Liver (tissue), 9 donors: ENCODE data around the gene HSPA1B. TPM values are rescaled to one million over a fixed set of nuclear protein-coding genes. Genes with fewer than 3 reads are reported as not detected.
A peak's percentile ranks its signal among the peaks of the same experiment; 100 is the strongest.

Experiments
- DNase-seq: peaks from one replicate; pipeline ENCODE4 v3.0.0-alpha.2; 2017; ENCODE audit warnings: low spot score
- H3K27ac ChIP-seq, 2 donors: one replicate each; pipeline ENCODE4 v1.7.0; 2013; ENCODE audit warnings: inconsistent platforms in 2 of 2, low read length in 2 of 2, control low read depth in 1 of 2, low read depth in 1 of 2, mild to moderate bottlenecking in 1 of 2
- H3K27me3 ChIP-seq, 4 donors: one replicate each; pipeline versions ENCODE4 v1.6.1 to v1.7.0; 2013; ENCODE audit warnings: low read length in 3 of 4, inconsistent platforms in 1 of 4, mild to moderate bottlenecking in 1 of 4, moderate library complexity in 1 of 4; ENCODE audit not compliant: control insufficient read depth in 4 of 4, insufficient read depth in 4 of 4
- H3K36me3 ChIP-seq, 4 donors: one replicate each; pipeline versions ENCODE4 v1.6.1 to v1.7.0; 2013; ENCODE audit warnings: low read length in 3 of 4, mild to moderate bottlenecking in 3 of 4, low read depth in 1 of 4, moderate library complexity in 1 of 4; ENCODE audit not compliant: control insufficient read depth in 4 of 4, insufficient read depth in 3 of 4
- H3K4me1 ChIP-seq, 4 donors: one replicate each; pipeline versions ENCODE4 v1.6.1 to v1.7.0; 2013; ENCODE audit warnings: low read length in 3 of 4, mild to moderate bottlenecking in 3 of 4, moderate library complexity in 1 of 4; ENCODE audit not compliant: control insufficient read depth in 4 of 4, insufficient read depth in 4 of 4
- H3K4me3 ChIP-seq, 3 donors: one replicate each; pipeline versions ENCODE4 v1.6.1 to v1.7.0; 2013; ENCODE audit warnings: low read length in 3 of 3, control low read depth in 1 of 3, low read depth in 1 of 3, mild to moderate bottlenecking in 1 of 3
- H3K9ac ChIP-seq, 2 donors: one replicate each; pipeline ENCODE4 v1.7.0; 2013; ENCODE audit warnings: low read length in 2 of 2, mild to moderate bottlenecking in 2 of 2, moderate library complexity in 2 of 2, control low read depth in 1 of 2, low read depth in 1 of 2
- H3K9me3 ChIP-seq, 4 donors: one replicate each; pipeline versions ENCODE4 v1.6.1 to v1.7.0; 2013; ENCODE audit warnings: low read length in 3 of 4; ENCODE audit not compliant: control insufficient read depth in 4 of 4
- EGR1 ChIP-seq, 2 donors: IDR thresholded peaks; 2 replicates each; pipeline ENCODE4 v1.6.1; 2016 to 2018; ENCODE audit warnings: antibody characterized with exemption in 2 of 2, low read depth in 2 of 2
- FOXA1 ChIP-seq: IDR thresholded peaks from 2 replicates; pipeline ENCODE4 v1.6.1; 2016; ENCODE audit warnings: antibody characterized with exemption
- FOXA2 ChIP-seq: IDR thresholded peaks from 2 replicates; pipeline ENCODE4 v1.6.1; 2016; ENCODE audit warnings: antibody characterized with exemption
- GABPA ChIP-seq, 2 donors: IDR thresholded peaks in 1 of 2; conservative IDR thresholded peaks in 1 of 2; 2 replicates each; pipeline ENCODE4 v1.6.1; 2016; ENCODE audit warnings: antibody characterized with exemption in 2 of 2, mild to moderate bottlenecking in 1 of 2, moderate library complexity in 1 of 2
- HNF4A ChIP-seq, 2 donors: conservative IDR thresholded peaks; 2 replicates each; pipeline ENCODE4 v1.6.1; 2016; ENCODE audit warnings: antibody characterized with exemption in 2 of 2, mild to moderate bottlenecking in 2 of 2
- HNF4G ChIP-seq: IDR thresholded peaks from 2 replicates; pipeline ENCODE4 v1.6.1; 2016; ENCODE audit warnings: antibody characterized with exemption
- JUND ChIP-seq, 2 donors: IDR thresholded peaks; 2 replicates each; pipeline ENCODE4 v1.6.1; 2016; ENCODE audit warnings: antibody characterized with exemption in 2 of 2
- NR2F2 ChIP-seq: IDR thresholded peaks from 2 replicates; pipeline ENCODE4 v1.6.1; 2016; ENCODE audit warnings: antibody characterized with exemption
- RAD21 ChIP-seq, 2 donors: IDR thresholded peaks; 2 replicates each; pipeline ENCODE4 v1.6.1; 2016; ENCODE audit warnings: antibody characterized with exemption in 2 of 2, mild to moderate bottlenecking in 2 of 2
- RXRA ChIP-seq, 2 donors: IDR thresholded peaks; 2 replicates each; pipeline ENCODE4 v1.6.1; 2017 to 2018; ENCODE audit warnings: antibody characterized with exemption in 2 of 2, mild to moderate bottlenecking in 1 of 2
- SP1 ChIP-seq: IDR thresholded peaks from 2 replicates; pipeline ENCODE4 v1.6.1; 2018; ENCODE audit warnings: antibody characterized with exemption, mild to moderate bottlenecking
- TAF1 ChIP-seq: conservative IDR thresholded peaks from 2 replicates; pipeline ENCODE4 v1.6.1; 2016; ENCODE audit warnings: antibody characterized with exemption, mild to moderate bottlenecking
- YY1 ChIP-seq: IDR thresholded peaks from 2 replicates; pipeline ENCODE4 v1.6.1; 2016; ENCODE audit warnings: antibody characterized with exemption, mild to moderate bottlenecking
- WGBS: extraction: QIAGEN DNeasy Blood & Tissue Kit; methylation state at CpG from one replicate; pipeline ENCODE4 v1.1.7; 2013; 5-methylcytosine and 5-hydroxymethylcytosine counted together
- polyA plus RNA-seq, 2 donors: library from polyadenylated mRNA; stranded (reverse) in 1 of 2; unstranded in 1 of 2; fragments of 200-250 nt in 1 of 2; fragments of >200 nt in 1 of 2; fragmentation: Nextera tagmentation in 1 of 2; extraction: Ambion mirVana in 1 of 2; gene quantifications; one replicate each; pipeline versions ENCODE4 v1.2.1 to v1.2.3, GENCODE V29; 2013 to 2015
- total RNA-seq, 2 donors: library from RNA; depleted of rRNA; stranded (reverse); fragments of >200 nt; gene quantifications; one replicate each; pipeline ENCODE4 v1.2.3, GENCODE V29; 2014
- TF ChIP-seq, protein P1 (sequence below): IDR thresholded peaks from 2 replicates; pipeline ENCODE4 v1.6.1; 2016; ENCODE audit warnings: antibody characterized with exemption
- TF ChIP-seq, protein P2 (sequence below): fragments of 150-350 bp; IDR thresholded peaks from 2 replicates; pipeline ENCODE4 v1.5.1; 2017; ENCODE audit warnings: improper control_type of control experiment, low read depth, low read length; ENCODE audit not compliant: missing input control
- TF ChIP-seq, protein P3 (sequence below): IDR thresholded peaks from 2 replicates; pipeline ENCODE4 v1.6.1; 2016; ENCODE audit warnings: antibody characterized with exemption
- TF ChIP-seq, protein P4 (sequence below): IDR thresholded peaks from 2 replicates; pipeline ENCODE4 v1.6.1; 2016; ENCODE audit warnings: antibody characterized with exemption, mild to moderate bottlenecking
- TF ChIP-seq, protein P5 (sequence below): IDR thresholded peaks from 2 replicates; pipeline ENCODE4 v1.6.1; 2016; ENCODE audit warnings: antibody characterized with exemption
- donor health status: healthy.
- donor health status: healthy.
- donor health status: healthy.
- donor health status: healthy.
- donor health status: healthy.

The HSPA1B gene
- total and polyA plus RNA-seq, 4 donors, result 9.5 to 165 (median 43.9) TPM

DNA sequence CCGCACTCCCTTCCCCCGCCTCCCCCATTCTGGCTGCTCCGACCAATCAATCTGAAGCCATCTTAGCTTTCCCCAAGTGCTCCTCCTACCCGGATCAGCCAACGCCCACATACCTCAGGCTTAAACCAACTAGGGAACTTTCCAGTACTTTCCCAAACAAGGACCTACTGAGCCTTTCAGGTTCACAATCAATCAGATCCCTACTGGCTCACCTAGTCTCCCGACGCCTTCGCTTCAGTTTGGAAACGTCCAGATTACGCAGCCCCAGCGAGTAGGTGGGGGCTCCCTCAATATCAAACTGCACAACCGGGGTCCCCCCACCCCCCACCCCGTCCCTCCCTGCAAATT lies 12.9 kb upstream of the HSPA1B start:
- H3K9ac ChIP-seq, result peak overlapping the region; percentile 64 to 94
- peaks cover under 1 to 15% (median 8%) of the 10 kb centered on the region in 4 donors for H3K4me1 ChIP-seq
- peak overlapping the region; percentile 33 to 49 (median 49) for H3K4me3 ChIP-seq
- H3K36me3 ChIP-seq, result no peaks in the 10 kb centered on the region
- peak; percentile 84 for DNase-seq
- WGBS, result under 1% methylated on average over 13 of the region's 13 CpGs
- no peaks in the 10 kb centered on the region for H3K9me3 ChIP-seq
- H3K27ac ChIP-seq, result peak overlapping the region; percentile 93 to 100
- TF ChIP-seq, protein P1, sequence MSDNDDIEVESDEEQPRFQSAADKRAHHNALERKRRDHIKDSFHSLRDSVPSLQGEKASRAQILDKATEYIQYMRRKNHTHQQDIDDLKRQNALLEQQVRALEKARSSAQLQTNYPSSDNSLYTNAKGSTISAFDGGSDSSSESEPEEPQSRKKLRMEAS, result no peak
- TF ChIP-seq, protein P2, sequence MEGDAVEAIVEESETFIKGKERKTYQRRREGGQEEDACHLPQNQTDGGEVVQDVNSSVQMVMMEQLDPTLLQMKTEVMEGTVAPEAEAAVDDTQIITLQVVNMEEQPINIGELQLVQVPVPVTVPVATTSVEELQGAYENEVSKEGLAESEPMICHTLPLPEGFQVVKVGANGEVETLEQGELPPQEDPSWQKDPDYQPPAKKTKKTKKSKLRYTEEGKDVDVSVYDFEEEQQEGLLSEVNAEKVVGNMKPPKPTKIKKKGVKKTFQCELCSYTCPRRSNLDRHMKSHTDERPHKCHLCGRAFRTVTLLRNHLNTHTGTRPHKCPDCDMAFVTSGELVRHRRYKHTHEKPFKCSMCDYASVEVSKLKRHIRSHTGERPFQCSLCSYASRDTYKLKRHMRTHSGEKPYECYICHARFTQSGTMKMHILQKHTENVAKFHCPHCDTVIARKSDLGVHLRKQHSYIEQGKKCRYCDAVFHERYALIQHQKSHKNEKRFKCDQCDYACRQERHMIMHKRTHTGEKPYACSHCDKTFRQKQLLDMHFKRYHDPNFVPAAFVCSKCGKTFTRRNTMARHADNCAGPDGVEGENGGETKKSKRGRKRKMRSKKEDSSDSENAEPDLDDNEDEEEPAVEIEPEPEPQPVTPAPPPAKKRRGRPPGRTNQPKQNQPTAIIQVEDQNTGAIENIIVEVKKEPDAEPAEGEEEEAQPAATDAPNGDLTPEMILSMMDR, result no peak
- TF ChIP-seq, protein P3, sequence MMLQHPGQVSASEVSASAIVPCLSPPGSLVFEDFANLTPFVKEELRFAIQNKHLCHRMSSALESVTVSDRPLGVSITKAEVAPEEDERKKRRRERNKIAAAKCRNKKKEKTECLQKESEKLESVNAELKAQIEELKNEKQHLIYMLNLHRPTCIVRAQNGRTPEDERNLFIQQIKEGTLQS, result no peak
- TF ChIP-seq YY1 (peak; percentile 84), FOXA2 (peak; percentile 20), HNF4G (peak; percentile 43), EGR1 (IDR thresholded peaks at IDR 0.05; ENCODE audit: low read depth in 2 of 2) (peak; percentile 20 to 46), RAD21 (IDR thresholded peaks at IDR 0.05) (peak in 1 of 2 donors; percentile 30), RXRA (IDR thresholded peaks at IDR 0.05) (peak; percentile 53 to 64), JUND (IDR thresholded peaks at IDR 0.05) (peak in 1 of 2 donors; percentile 67), FOXA1 (peak; percentile 48), NR2F2 (no peak), GABPA (IDR thresholded peaks at IDR 0.05 in 1 of 2, conservative IDR thresholded peaks at IDR 0.05 in 1 of 2) (peak in 1 of 2 donors; percentile 38), TAF1 (peak; percentile 59), HNF4A (conservative IDR thresholded peaks at IDR 0.05) (peak; percentile 28 to 49), SP1 (peak; percentile 69)
- TF ChIP-seq, protein P4, sequence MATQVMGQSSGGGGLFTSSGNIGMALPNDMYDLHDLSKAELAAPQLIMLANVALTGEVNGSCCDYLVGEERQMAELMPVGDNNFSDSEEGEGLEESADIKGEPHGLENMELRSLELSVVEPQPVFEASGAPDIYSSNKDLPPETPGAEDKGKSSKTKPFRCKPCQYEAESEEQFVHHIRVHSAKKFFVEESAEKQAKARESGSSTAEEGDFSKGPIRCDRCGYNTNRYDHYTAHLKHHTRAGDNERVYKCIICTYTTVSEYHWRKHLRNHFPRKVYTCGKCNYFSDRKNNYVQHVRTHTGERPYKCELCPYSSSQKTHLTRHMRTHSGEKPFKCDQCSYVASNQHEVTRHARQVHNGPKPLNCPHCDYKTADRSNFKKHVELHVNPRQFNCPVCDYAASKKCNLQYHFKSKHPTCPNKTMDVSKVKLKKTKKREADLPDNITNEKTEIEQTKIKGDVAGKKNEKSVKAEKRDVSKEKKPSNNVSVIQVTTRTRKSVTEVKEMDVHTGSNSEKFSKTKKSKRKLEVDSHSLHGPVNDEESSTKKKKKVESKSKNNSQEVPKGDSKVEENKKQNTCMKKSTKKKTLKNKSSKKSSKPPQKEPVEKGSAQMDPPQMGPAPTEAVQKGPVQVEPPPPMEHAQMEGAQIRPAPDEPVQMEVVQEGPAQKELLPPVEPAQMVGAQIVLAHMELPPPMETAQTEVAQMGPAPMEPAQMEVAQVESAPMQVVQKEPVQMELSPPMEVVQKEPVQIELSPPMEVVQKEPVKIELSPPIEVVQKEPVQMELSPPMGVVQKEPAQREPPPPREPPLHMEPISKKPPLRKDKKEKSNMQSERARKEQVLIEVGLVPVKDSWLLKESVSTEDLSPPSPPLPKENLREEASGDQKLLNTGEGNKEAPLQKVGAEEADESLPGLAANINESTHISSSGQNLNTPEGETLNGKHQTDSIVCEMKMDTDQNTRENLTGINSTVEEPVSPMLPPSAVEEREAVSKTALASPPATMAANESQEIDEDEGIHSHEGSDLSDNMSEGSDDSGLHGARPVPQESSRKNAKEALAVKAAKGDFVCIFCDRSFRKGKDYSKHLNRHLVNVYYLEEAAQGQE, result no peak
- TF ChIP-seq, protein P5, sequence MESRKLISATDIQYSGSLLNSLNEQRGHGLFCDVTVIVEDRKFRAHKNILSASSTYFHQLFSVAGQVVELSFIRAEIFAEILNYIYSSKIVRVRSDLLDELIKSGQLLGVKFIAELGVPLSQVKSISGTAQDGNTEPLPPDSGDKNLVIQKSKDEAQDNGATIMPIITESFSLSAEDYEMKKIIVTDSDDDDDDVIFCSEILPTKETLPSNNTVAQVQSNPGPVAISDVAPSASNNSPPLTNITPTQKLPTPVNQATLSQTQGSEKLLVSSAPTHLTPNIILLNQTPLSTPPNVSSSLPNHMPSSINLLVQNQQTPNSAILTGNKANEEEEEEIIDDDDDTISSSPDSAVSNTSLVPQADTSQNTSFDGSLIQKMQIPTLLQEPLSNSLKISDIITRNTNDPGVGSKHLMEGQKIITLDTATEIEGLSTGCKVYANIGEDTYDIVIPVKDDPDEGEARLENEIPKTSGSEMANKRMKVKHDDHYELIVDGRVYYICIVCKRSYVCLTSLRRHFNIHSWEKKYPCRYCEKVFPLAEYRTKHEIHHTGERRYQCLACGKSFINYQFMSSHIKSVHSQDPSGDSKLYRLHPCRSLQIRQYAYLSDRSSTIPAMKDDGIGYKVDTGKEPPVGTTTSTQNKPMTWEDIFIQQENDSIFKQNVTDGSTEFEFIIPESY, result peak; percentile 58
- no peaks in the 10 kb centered on the region for H3K27me3 ChIP-seq
